Body of pancreas (tissue), 4 donors: ENCODE results near the gene FHL2.

Experiments
- CTCF ChIP-seq, 7 experiments: fragments of 450-650 bp in 4 of 7; fragments of 200-600 bp in 3 of 7; sonication (generic) in 3 of 7; IDR thresholded peaks; one replicate each; pipeline ENCODE4 v1.5.1; 2016 to 2019; ENCODE audit warnings: antibody characterized with exemption in 7 of 7
- POLR2A ChIP-seq, 3 donors: fragments of 450-650 bp; IDR thresholded peaks; one replicate each; pipeline ENCODE4 v1.6.1; 2016; ENCODE audit warnings: antibody characterized with exemption in 3 of 3, mild to moderate bottlenecking in 2 of 3

DNA sequence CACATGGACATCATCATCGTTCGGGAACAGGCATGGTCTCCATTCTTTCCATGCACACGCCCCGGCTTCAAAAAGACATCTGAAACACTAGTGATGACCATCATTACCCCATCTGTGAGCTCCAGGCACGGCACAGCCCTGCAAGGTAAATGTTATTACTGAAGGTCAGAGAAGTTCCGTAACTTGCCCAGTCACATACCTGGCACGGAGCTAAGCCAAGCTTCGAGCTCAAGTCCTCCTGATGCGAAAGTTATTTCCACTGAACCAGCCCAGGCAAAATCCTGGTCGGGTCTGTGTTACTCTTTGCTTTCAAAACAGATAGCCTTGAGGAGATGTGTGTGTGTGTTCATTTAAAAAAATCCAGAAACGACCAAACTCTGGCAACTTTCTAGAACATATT lies 22.8 kb downstream of the FHL2 start:
- TF ChIP-seq CTCF (IDR thresholded peaks at IDR 0.05) (no peak), POLR2A (IDR thresholded peaks at IDR 0.05) (no peak)
